HUES48 (cell line): ENCODE results near the gene WNT8A.

Source experiments
- H3K27ac ChIP-seq: one replicate; pipeline ENCODE4 v1.7.0; 2013; ENCODE audit warnings: low read depth, low read length, inconsistent platforms
- H3K27me3 ChIP-seq: 2 replicates; pipeline ENCODE4 v1.6.1; 2013; ENCODE audit warnings: mild to moderate bottlenecking, low read length; ENCODE audit not compliant: control insufficient read depth, insufficient read depth
- H3K36me3 ChIP-seq: 2 replicates; pipeline ENCODE4 v1.6.1; 2013; ENCODE audit warnings: low read length; ENCODE audit not compliant: control insufficient read depth, insufficient read depth
- H3K4me1 ChIP-seq: 2 replicates; pipeline ENCODE4 v1.6.1; 2013; ENCODE audit warnings: mild to moderate bottlenecking, low read length; ENCODE audit not compliant: control insufficient read depth, insufficient read depth
- H3K4me3 ChIP-seq: 2 replicates; pipeline ENCODE4 v1.5.1; 2013; ENCODE audit warnings: mild to moderate bottlenecking, low read depth, low read length
- H3K9ac ChIP-seq: 2 replicates; pipeline ENCODE4 v1.6.1; 2013; ENCODE audit warnings: mild to moderate bottlenecking, low read depth, low read length, moderate library complexity
- H3K9me3 ChIP-seq: 2 replicates; pipeline ENCODE4 v1.6.1; 2013; ENCODE audit warnings: low read length; ENCODE audit not compliant: control insufficient read depth, insufficient read depth

The WNT8A gene

DNA sequence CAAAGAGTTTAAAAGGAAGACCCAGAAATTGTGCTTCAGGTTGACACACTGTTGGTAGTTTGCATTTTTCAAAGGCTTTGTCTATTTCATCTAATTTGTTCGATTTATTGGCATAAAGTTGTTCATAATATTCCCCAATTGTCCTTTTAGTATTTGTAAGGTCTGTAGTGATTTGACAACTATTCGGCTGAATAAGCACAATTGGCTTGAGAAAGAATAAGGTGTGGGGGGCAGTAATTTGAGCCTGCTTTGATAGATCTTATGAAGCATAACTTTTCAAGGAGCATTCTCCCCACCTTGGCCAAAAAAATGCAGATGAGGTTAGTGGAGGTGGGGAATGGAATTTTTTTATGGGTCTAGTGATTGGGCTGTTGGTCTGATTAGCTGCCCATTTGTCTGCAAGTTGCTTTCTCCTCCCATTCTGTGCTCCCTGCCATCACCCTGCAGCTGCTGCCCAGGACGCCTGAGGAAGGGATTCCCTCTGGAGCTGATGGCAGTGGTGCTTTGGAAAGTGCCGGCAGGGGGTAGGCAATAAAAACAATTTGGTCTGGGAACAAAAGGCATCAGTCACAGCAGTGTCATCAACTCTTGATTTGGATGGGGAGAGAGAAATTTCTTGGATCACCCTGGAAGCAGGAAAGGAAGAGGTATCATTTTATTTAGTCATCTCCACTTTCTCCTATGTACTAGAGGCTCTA lies 26.6 kb downstream of the WNT8A start:
- Histone ChIP-seq H3K27ac (no peak overlapping the region), H3K9ac (no peak overlapping the region), H3K27me3 (no peaks in the 10 kb centered on the region), H3K36me3 (no peaks in the 10 kb centered on the region), H3K4me1 (peaks cover 18% of the 10 kb centered on the region), H3K4me3 (no peak overlapping the region), H3K9me3 (no peaks in the 10 kb centered on the region)

DNA sequence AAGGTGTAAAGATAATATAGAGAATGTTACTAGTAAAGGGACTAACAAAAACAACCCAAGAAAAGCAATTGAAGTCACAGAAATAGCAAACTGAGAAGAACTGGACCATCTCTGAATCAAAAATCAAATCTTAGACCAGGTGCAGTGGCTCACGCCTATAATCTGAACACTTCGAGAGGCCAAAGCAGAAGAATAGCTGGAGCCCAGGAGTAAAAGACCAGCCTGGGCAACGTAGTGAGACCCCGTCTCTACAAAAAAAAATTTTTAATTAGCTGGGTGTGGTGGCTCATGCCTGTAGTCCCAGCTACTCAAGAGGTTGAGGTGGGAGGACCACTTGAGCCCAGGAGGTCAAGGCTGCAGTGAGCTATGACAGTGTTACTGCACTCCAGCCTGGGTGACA lies 27.3 kb downstream of the WNT8A start:
- H3K36me3 ChIP-seq: no peaks in the 10 kb centered on the region

DNA sequence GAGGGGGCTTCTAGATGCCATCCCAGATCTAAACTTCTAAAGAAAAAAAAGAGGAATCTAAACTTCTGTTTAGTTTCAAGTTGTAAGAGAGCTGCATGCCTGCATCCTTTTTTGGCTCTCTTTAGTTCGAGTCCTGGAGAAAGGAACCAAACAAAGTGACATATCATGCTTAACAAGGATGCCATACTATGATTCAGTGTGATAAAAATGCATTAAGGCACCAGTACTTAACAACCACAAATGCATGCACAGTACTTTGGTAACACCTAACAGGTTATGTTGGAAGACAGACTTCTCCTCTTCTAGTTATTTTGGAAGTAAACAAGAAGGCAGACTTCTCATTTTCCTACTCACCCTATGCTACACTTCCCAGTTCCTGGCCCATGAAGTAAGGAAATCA lies 28.1 kb downstream of the WNT8A start:
- Histone ChIP-seq H3K4me3 (no peak overlapping the region), H3K27ac (no peak overlapping the region), H3K4me1 (peaks cover 18% of the 10 kb centered on the region), H3K9ac (no peak overlapping the region), H3K9me3 (no peaks in the 10 kb centered on the region), H3K36me3 (no peaks in the 10 kb centered on the region), H3K27me3 (no peaks in the 10 kb centered on the region)

More for the DNA sequence above, 27.3 kb downstream of the WNT8A start:
- H3K4me1 ChIP-seq: peaks cover 18% of the 10 kb centered on the region
- no peak overlapping the region for H3K4me3 ChIP-seq
- no peak overlapping the region for H3K27ac ChIP-seq
- no peaks in the 10 kb centered on the region for H3K27me3 ChIP-seq
- no peak overlapping the region for H3K9ac ChIP-seq
- no peaks in the 10 kb centered on the region for H3K9me3 ChIP-seq

DNA sequence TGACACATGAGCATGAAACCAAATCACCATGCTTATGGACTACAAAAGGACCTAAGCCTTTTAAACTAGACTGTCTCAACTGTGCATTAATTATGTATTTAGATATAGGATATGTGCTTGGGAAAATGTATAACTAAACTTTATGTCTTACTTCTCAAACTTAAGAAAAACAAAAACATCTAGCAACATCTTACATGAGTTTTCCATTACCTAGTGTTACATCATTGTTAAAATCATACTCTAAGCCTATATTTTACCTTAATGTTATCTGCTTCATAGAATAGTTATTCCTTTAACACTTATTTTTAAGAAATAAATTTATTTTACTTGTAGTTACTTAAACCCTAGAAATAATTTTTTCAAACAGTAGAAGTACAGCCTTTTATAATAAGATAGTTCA lies 31.4 kb downstream of the WNT8A start:
- Histone ChIP-seq H3K4me1 (peaks cover 12% of the 10 kb centered on the region), H3K4me3 (no peak overlapping the region), H3K9me3 (no peaks in the 10 kb centered on the region), H3K9ac (no peak overlapping the region), H3K27me3 (no peaks in the 10 kb centered on the region), H3K36me3 (no peaks in the 10 kb centered on the region), H3K27ac (no peak overlapping the region)

DNA sequence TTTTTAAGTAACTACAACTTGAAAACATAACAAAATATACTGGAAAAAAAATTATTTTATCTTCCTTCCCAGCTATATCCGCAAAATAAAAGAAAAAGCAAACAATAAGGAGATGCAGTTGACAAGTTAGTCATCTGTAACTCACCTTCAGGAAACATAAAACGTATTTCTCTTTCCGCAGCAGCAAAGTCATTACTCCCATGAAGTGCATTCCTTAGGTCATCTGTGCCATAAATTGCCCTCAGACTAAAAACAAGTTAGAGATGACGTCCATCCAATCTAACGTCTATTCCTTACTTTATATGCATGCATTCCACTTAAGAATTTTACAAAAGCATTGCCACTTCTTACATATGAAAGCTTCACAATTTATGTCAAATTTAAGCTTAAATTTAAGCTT lies 44.5 kb downstream of the WNT8A start:
- no peaks in the 10 kb centered on the region for H3K9me3 ChIP-seq
- H3K9ac ChIP-seq: no peak overlapping the region
- no peaks in the 10 kb centered on the region for H3K36me3 ChIP-seq
- no peak overlapping the region for H3K27ac ChIP-seq
- no peak overlapping the region for H3K4me3 ChIP-seq
- H3K27me3 ChIP-seq: no peaks in the 10 kb centered on the region
- H3K4me1 ChIP-seq: no peaks in the 10 kb centered on the region

DNA sequence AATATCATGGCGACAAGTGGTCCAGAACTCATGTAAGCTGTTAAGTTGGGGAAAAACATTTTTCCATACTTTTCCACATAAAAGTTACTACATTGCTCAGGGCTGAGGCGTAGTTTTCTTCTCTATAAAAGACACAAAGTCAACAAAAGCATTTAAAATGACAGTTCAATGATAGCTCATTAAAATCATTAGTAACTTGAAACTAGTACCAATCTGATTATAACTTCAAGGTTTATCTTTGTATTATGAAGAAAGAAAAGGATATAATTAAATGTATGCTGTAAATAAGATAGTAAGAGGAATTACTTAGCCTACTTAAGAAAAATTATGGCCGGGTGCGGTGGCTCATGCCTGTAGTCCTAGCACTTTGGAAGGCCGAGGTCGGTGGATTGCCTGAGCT lies 45.5 kb downstream of the WNT8A start:
- Histone ChIP-seq H3K27me3 (no peaks in the 10 kb centered on the region), H3K4me3 (no peak overlapping the region), H3K4me1 (no peaks in the 10 kb centered on the region), H3K36me3 (no peaks in the 10 kb centered on the region), H3K27ac (no peak overlapping the region), H3K9me3 (no peaks in the 10 kb centered on the region), H3K9ac (no peak overlapping the region)

DNA sequence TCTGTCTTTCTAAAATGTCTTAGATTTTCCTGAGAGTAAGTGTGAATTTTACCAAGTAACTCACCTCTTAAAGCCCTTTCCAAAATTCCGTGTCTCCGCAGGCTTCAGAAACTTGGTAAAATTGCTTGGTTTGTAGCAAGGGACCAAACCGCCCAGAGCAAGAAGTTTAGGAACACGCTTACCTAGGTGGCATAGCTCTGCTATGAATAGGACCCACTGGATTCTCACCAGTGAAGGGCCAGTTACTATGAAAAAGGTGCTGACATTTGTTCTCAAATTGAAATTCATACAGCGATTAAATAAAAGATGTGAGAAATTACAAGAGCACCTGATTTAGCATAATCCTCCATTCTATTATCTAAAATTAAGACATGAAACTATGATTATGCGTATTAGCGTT lies 48.7 kb downstream of the WNT8A start:
- Histone ChIP-seq H3K4me3 (peak overlapping the region; percentile 51; the same call in 1 of the 2 replicates), H3K27ac (no peak overlapping the region), H3K27me3 (no peaks in the 10 kb centered on the region), H3K9me3 (no peaks in the 10 kb centered on the region), H3K9ac (no peak overlapping the region), H3K4me1 (no peaks in the 10 kb centered on the region), H3K36me3 (no peaks in the 10 kb centered on the region)

DNA sequence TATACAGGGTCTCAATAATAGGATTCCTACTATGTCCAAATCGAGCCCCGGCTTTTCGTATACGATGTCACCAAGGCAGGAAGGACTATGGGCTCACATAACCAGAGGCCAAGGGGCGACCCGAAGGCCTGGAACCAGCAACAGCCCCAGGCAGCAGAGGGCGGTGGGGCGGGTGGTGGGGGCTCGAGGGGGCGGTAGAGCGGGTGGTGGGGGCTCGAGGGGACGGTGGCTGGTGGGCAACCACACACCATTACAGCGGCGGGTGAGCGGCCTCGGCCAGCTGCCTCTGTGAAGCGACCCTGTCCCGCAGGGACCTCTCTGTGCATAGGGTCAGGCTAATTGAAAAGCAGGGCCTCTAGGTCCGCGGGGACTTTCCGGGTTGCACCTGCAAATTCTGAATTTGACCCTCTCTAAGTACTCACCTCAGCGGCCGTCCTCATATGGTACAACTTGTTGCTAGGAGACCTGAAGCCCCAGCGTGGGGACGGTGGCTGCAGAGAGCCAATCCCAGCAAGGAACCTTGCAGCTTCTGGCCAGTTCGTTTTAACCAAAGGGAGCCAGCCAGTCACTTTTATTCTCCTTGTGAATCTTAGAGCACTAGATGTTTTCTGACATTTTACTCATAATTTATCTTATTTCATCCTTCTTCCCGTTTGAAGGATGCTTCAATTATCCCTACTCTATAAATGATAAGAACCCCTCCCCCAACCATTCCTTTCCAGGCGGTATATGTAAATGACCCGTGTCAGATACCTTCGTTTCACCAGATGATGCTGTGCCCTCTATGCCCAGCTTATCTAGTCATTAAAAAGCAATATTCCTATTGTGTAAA lies 55.3 kb downstream of the WNT8A start, which contains the start of gene NME5:
Gene NME5, minus strand, starts transcription at position 480 of the 832 bp plus-strand sequence. CDS start 648 bp downstream, outside the sequence.
- no peak within 1 kb of the TSS for H3K27ac ChIP-seq
- peak within 1 kb of the TSS; percentile 77 for H3K4me3 ChIP-seq
- no peak within 1 kb of the TSS for H3K9ac ChIP-seq
- no peaks in the 10 kb centered on the region for H3K9me3 ChIP-seq
- peaks cover 3% of the 10 kb centered on the region; the same call in 1 of the 2 replicates for H3K4me1 ChIP-seq
- H3K27me3 ChIP-seq: no peaks in the 10 kb centered on the region
- no peaks in the 10 kb centered on the region for H3K36me3 ChIP-seq

DNA sequence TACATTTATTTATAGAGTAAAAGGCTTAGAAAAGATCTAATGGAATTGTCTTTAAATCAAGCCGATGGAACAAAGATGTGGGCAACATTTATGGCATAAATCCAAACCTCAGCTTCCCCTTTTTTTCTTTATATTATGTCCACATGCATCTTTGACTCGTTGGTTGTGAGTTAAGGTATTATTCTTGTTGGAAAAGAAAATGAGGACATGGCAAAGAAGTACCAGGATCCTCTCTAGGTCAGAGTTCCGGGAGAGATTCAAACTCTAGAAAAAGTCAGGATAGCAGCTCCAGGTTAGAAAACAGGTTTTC lies 55.9 kb downstream of the WNT8A start:
- Histone ChIP-seq H3K27me3 (no peaks in the 10 kb centered on the region), H3K4me1 (peaks cover 3% of the 10 kb centered on the region; the same call in 1 of the 2 replicates), H3K9me3 (no peaks in the 10 kb centered on the region), H3K36me3 (no peaks in the 10 kb centered on the region), H3K9ac (no peak overlapping the region), H3K27ac (no peak overlapping the region), H3K4me3 (peak overlapping the region; percentile 77)

DNA sequence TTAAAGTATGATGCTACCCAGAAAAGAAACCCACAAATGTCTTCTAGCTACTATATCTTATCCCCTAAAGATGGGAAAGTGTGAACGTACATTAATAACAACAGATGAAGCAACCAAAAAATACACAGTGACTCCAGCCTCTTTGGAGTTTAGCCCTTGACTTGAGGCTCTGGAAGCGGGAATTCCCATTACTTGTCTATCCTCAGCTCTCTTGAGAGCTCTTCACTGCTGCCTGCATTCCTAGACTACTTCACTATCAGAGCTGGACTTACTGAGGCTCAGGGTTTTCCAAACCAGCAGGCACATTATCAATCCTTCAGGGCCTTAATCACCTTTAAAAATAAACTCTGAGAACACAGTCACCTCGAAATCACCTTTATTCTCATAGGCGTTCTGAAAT lies 56.4 kb downstream of the WNT8A start:
- H3K4me1 ChIP-seq: peaks cover 3% of the 10 kb centered on the region; the same call in 1 of the 2 replicates
- H3K36me3 ChIP-seq: no peaks in the 10 kb centered on the region
- no peaks in the 10 kb centered on the region for H3K9me3 ChIP-seq
- no peak overlapping the region for H3K27ac ChIP-seq
- no peaks in the 10 kb centered on the region for H3K27me3 ChIP-seq
- H3K9ac ChIP-seq: no peak overlapping the region
- no peak overlapping the region for H3K4me3 ChIP-seq
